GM12878 (cell line): ENCODE results near the gene NSL1. TPM values are rescaled to one million over a fixed set of nuclear protein-coding genes. Genes with fewer than 3 reads are reported as not detected.
A peak's percentile ranks its signal among the peaks of the same experiment; 100 is the strongest.

Experiments used
- ATAC-seq: fragments of 200-7000 bp; cut with Tn5 transposase; 3 replicates; pipeline ENCODE4 v1.9.1; 2020; ENCODE audit warnings: mild to moderate bottlenecking, moderate library complexity
- BruUV-seq: library from RNA; stranded (reverse); fragments of 400-500 nt; replicated peaks from 2 replicates; lab custom pipeline; 2021; lab: Mats Ljungman, UMichigan
- CTCF ChIA-PET: fragments of 300-600 bp; sonication (Branson Sonifier 250); formaldehyde crosslinking; extraction: SDS; loops from one replicate; lab custom pipeline; 2021; ENCODE audit warnings: inconsistent platforms; lab: Yijun Ruan, JAX
- POLR2A ChIA-PET: fragments of 350-600 bp; formaldehyde crosslinking; extraction: SDS; loops from one replicate; lab custom pipeline; 2021; ENCODE audit warnings: inconsistent platforms; lab: Charles Lee
- RAD21 ChIA-PET: fragments of 300-600 bp; sonication (Branson Sonifier 250); formaldehyde crosslinking; loops from one replicate; lab custom pipeline; 2023; ENCODE audit warnings: antibody characterized with exemption; ENCODE audit not compliant: unreplicated experiment; lab: Charles Lee
- SMC1A ChIA-PET: fragments of 300-600 bp; sonication (Branson Sonifier 250); formaldehyde crosslinking; loops from one replicate; lab custom pipeline; 2023; ENCODE audit not compliant: unreplicated experiment, uncharacterized antibody; lab: Charles Lee
- DNase-seq: peaks from one replicate; pipeline ENCODE4 v3.0.0-alpha.2; 2011; ENCODE audit warnings: low read depth, low spot score
- FAIRE-seq: peaks from 3 replicates; lab custom pipeline; 2011; peaks lifted over from hg19 to GRCh38; lab: Jason Lieb, UNC
- H2AFZ ChIP-seq: 2 replicates; pipeline ENCODE4 v1.6.0; 2011; ENCODE audit warnings: low read depth, low read length, control low read depth; ENCODE audit not compliant: control insufficient read depth
- H3K27ac ChIP-seq: 2 replicates; pipeline ENCODE4 v1.5.1; 2011; ENCODE audit warnings: control low read depth; ENCODE audit not compliant: control insufficient read depth, insufficient read depth
- H3K27me3 ChIP-seq, 2 experiments: replicated peaks in 1 of 2; 2 replicates each; pipeline versions ENCODE4 v1.6.0 to v1.6.1; 2011; ENCODE audit warnings: low read length in 1 of 2; ENCODE audit not compliant: control insufficient read depth in 2 of 2, insufficient read depth in 2 of 2
- H3K36me3 ChIP-seq, 2 experiments: 2 replicates each; pipeline ENCODE4 v1.5.1; 2011; ENCODE audit warnings: low read length in 1 of 2; ENCODE audit not compliant: control insufficient read depth in 2 of 2, insufficient read depth in 2 of 2
- H3K4me1 ChIP-seq: 2 replicates; pipeline ENCODE4 v1.6.1; 2011; ENCODE audit warnings: mild to moderate bottlenecking, low read length, moderate library complexity, mixed read lengths; ENCODE audit not compliant: control insufficient read depth, insufficient read depth
- H3K4me2 ChIP-seq: 2 replicates; pipeline ENCODE4 v1.6.0; 2011; ENCODE audit warnings: control low read depth; ENCODE audit not compliant: control insufficient read depth, insufficient read depth
- H3K4me3 ChIP-seq: fragments of 200-600 bp; sonication (generic); 2 replicates; pipeline ENCODE4 v1.5.1; 2016
- H3K79me2 ChIP-seq: 2 replicates; pipeline ENCODE4 v1.6.0; 2011; ENCODE audit warnings: low read length; ENCODE audit not compliant: control insufficient read depth, insufficient read depth
- H3K9ac ChIP-seq: 2 replicates; pipeline ENCODE4 v1.8.0; 2011; ENCODE audit warnings: low read length, control low read depth, mixed read lengths; ENCODE audit not compliant: control insufficient read depth, insufficient read depth
- H3K9me3 ChIP-seq: replicated peaks from 3 replicates; pipeline ENCODE4 v1.5.1; 2011; ENCODE audit warnings: mild to moderate bottlenecking, low read length; ENCODE audit not compliant: control insufficient read depth, insufficient read depth
- H4K20me1 ChIP-seq: 2 replicates; pipeline ENCODE4 v1.6.0; 2011; ENCODE audit not compliant: control insufficient read depth, insufficient read depth
- E2F8 ChIP-seq: fragments of 450-650 bp; IDR thresholded peaks from 2 replicates; pipeline ENCODE4 v1.6.1; 2018; ENCODE audit warnings: mild to moderate bottlenecking, low read depth, moderate library complexity; ENCODE audit not compliant: partially characterized antibody
- GATAD2B ChIP-seq: fragments of 450-650 bp; conservative IDR thresholded peaks from 2 replicates; pipeline ENCODE4 v1.6.1; 2017; ENCODE audit warnings: low read depth, mild to moderate bottlenecking, moderate library complexity
- IKZF2 ChIP-seq, 2 experiments: fragments of 450-650 bp; IDR thresholded peaks; 2 replicates each; pipeline ENCODE4 v1.6.1; 2017; ENCODE audit warnings: mild to moderate bottlenecking in 2 of 2, moderate library complexity in 2 of 2
- NR2C2 ChIP-seq: IDR thresholded peaks from 2 replicates; pipeline ENCODE4 v1.6.1; 2011; ENCODE audit warnings: borderline replicate concordance, low read depth; ENCODE audit not compliant: control insufficient read depth, insufficient read length
- PML ChIP-seq: IDR thresholded peaks from 2 replicates; pipeline ENCODE4 v1.6.1; 2012; ENCODE audit warnings: low read length, inconsistent platforms
- RAD51 ChIP-seq: fragments of 450-650 bp; IDR thresholded peaks from 2 replicates; pipeline ENCODE4 v1.6.1; 2016; ENCODE audit warnings: moderate library complexity, mild to moderate bottlenecking, inconsistent platforms
- SMARCA5 ChIP-seq: fragments of 450-650 bp; IDR thresholded peaks from 2 replicates; pipeline ENCODE4 v1.6.1; 2017; ENCODE audit warnings: mild to moderate bottlenecking
- ZNF592 ChIP-seq: fragments of 450-650 bp; IDR thresholded peaks from 2 replicates; pipeline ENCODE4 v1.6.1; 2017; ENCODE audit warnings: mild to moderate bottlenecking, moderate library complexity
- WGBS: methylation state at CpG from one replicate; pipeline ENCODE4 v1.1.6; 2016; ENCODE audit warnings: low lambda C conversion rate; ENCODE audit not compliant: insufficient replicate concordance, insufficient coverage; ENCODE audit errors: missing lambda C conversion rate; 5-methylcytosine and 5-hydroxymethylcytosine counted together
- in situ Hi-C: fragments of 300-500 bp; cut with MboI; formaldehyde crosslinking; loops from 9 replicates; pipeline ENCODE4 v1.14.3; 2018; ENCODE audit warnings: mixed read lengths
- intact Hi-C: fragments of 100-400 bp; cut with micrococcal nuclease; formaldehyde crosslinking; loops from one replicate; pipeline ENCODE4 v1.14.2; 2022; ENCODE audit not compliant: unreplicated experiment
- polyA plus RNA-seq, 11 experiments: library from polyadenylated mRNA; depleted of rRNA in 4 of 11; unstranded in 6 of 11; stranded (reverse) in 5 of 11; fragments of >200 nt; fragmentation: Nextera tagmentation in 4 of 11; fragmentation: Illumina TruSeq in 1 of 11; extraction: Ambion mirVana in 4 of 11; extraction: Trizol in 1 of 11; gene quantifications; 1 replicate in 1 of 11; 2 replicates in 10 of 11; pipeline versions ENCODE4 v1.2.1 to v1.2.3, GENCODE V29; 2011 to 2016; ENCODE audit warnings: inconsistent platforms in 2 of 11, missing spikeins in 2 of 11, low read depth in 1 of 11
- total RNA-seq, 4 experiments: library from RNA; depleted of rRNA in 3 of 4; stranded (reverse); fragments of >200 nt in 3 of 4; fragmentation: Illumina TruSeq in 1 of 4; extraction: Trizol in 1 of 4; gene quantifications; 2 replicates each; pipeline versions ENCODE4 v1.2.1 to v1.2.3, GENCODE V29; 2013 to 2021

Gene NSL1
- total and polyA plus RNA-seq, 10 of the 15 experiments (the other 5 are each of a cell fraction or from before 2014, with no cell fraction given), result 36.7 to 74.2 (median 46.4) TPM

DNA sequence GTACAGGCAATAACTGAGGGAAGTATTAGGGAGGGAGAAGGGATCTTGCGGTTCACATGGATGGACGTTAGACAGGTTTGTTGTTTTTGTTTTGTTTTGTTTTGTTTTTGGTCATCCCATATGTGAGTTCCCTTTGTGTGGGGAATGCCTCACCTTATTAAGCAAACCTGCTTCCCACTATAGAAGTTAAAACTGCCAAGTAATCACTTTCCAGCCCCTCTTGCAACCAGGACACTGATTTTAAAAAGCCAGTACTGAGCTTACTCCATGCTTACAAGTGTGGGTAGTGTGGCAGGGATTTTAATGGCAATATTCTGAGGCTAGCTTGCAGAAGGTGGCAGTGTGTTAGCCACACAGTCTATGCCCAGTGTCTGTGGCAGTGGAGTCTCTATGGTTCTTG is 29.4 kb upstream of the NSL1 start:
- H3K36me3 ChIP-seq, result no peaks in the 10 kb centered on the region
- in situ Hi-C loops, result no loop called here
- peak; percentile 22; the same call in 2 of the 3 replicates for ATAC-seq

More for the DNA sequence above, 29.4 kb upstream of the NSL1 start:
- no peaks in the 10 kb centered on the region for H3K27me3 ChIP-seq
- intact Hi-C loops, result no loop called here
- FAIRE-seq (peak; percentile 44), DNase-seq (no peak)
- peak overlapping the region; percentile 22; the same call in 1 of the 2 replicates for H3K9ac ChIP-seq
- ChIA-PET SMC1A (interaction anchor here (0.7 to 5.7 kb wide), 12 partner anchors 11 to 250 kb away, joined by 3 to 55 read pairs (median 8); no protein-coding TSS in a partner anchor), POLR2A (interaction anchor here (0.7 to 2.6 kb wide), 5 partner anchors 8 to 133 kb away, joined by 4 to 24 read pairs (median 8); partner anchors contain the start of genes FLVCR1 and VASH2), CTCF (interaction anchor here (1.0 to 5.5 kb wide), 3 partner anchors 12 to 175 kb away, joined by 4 to 46 read pairs (median 10); partner anchors contain the start of gene VASH2), RAD21 (interaction anchor here (0.9 to 5.4 kb wide), 6 partner anchors 9 to 183 kb away, joined by 3 to 35 read pairs (median 8); partner anchors contain the start of gene FLVCR1)
- H3K79me2 ChIP-seq, result no peaks in the 10 kb centered on the region
- peaks cover 13% of the 10 kb centered on the region for H3K9me3 ChIP-seq
- no TSS peak for BruUV-seq
- H3K4me3 ChIP-seq, result no peak overlapping the region
- H3K4me2 ChIP-seq, result peak overlapping the region; percentile 41; the same call in 1 of the 2 replicates
- 0% methylated on average over 2 of the region's 2 CpGs for WGBS
- TF ChIP-seq ZNF592 (no peak), SMARCA5 (no peak), PML (no peak), GATAD2B (no peak), RAD51 (no peak), IKZF2 (IDR thresholded peaks at IDR 0.05) (no peak), NR2C2 (no peak), E2F8 (no peak)
- no peaks in the 10 kb centered on the region for H4K20me1 ChIP-seq
- H3K4me1 ChIP-seq, result peaks cover 16% of the 10 kb centered on the region
- peak overlapping the region; percentile 66 for H2AFZ ChIP-seq
- H3K27ac ChIP-seq, result peak overlapping the region; percentile 72
